ENCODE data around the gene ASPG.

The ASPG gene

GRCh38 chr14:104104076-104104901, 18.8 kb downstream of the ASPG start:
- TF ChIP-seq ZNF70 (CRISPR knock-in tag; IDR thresholded peaks at IDR 0.05) (no peak), TOX (CRISPR knock-in tag; IDR thresholded peaks at IDR 0.05; ENCODE audit: borderline replicate concordance) (no peak), TSHZ2 (CRISPR knock-in tag; IDR thresholded peaks at IDR 0.05) (no peak), PPARA (CRISPR knock-in tag; IDR thresholded peaks at IDR 0.05; ENCODE audit: borderline replicate concordance) (no peak), RARB (CRISPR knock-in tag; IDR thresholded peaks at IDR 0.05) (no peak), ISL1 (CRISPR knock-in tag; IDR thresholded peaks at IDR 0.05) (no peak), ZNF565 (CRISPR knock-in tag; conservative IDR thresholded peaks at IDR 0.05; ENCODE audit: low read depth) (no peak), PATZ1 (CRISPR knock-in tag; IDR thresholded peaks at IDR 0.05; ENCODE audit: borderline replicate concordance) (no peak), BACH2 (CRISPR knock-in tag; IDR thresholded peaks at IDR 0.05; ENCODE audit: borderline replicate concordance) (no peak), OSR1 (CRISPR knock-in tag; IDR thresholded peaks at IDR 0.05) (no peak), ZC3H10 (CRISPR knock-in tag; IDR thresholded peaks at IDR 0.05) (no peak), ZNF8 (CRISPR knock-in tag; IDR thresholded peaks at IDR 0.05) (no peak), CSRNP3 (CRISPR knock-in tag; IDR thresholded peaks at IDR 0.05) (no peak)
- no peak for ATAC-seq

- TF ChIP-seq TSHZ2 (CRISPR knock-in tag; IDR thresholded peaks at IDR 0.05) = no peak
- TF ChIP-seq GLIS3 (CRISPR knock-in tag; IDR thresholded peaks at IDR 0.05) = no peak
- TF ChIP-seq ZNF8 (CRISPR knock-in tag; IDR thresholded peaks at IDR 0.05) = no peak
- TF ChIP-seq TCF4 (CRISPR knock-in tag; IDR thresholded peaks at IDR 0.05; ENCODE audit: borderline replicate concordance) = no peak
- TF ChIP-seq ARNTL (CRISPR knock-in tag; IDR thresholded peaks at IDR 0.05; ENCODE audit: borderline replicate concordance, low read depth) = no peak
- TF ChIP-seq ZFP3 (CRISPR knock-in tag; IDR thresholded peaks at IDR 0.05) = no peak
- no peak for TF ChIP-seq PPARA (CRISPR knock-in tag; IDR thresholded peaks at IDR 0.05; ENCODE audit: borderline replicate concordance)
- TF ChIP-seq ISL1 (CRISPR knock-in tag; IDR thresholded peaks at IDR 0.05) = no peak
- TF ChIP-seq SNAI2 (CRISPR knock-in tag; IDR thresholded peaks at IDR 0.05) = no peak
- TF ChIP-seq CREB5 (CRISPR knock-in tag; IDR thresholded peaks at IDR 0.05; ENCODE audit: low read depth) = no peak
- TF ChIP-seq BACH2 (CRISPR knock-in tag; IDR thresholded peaks at IDR 0.05; ENCODE audit: borderline replicate concordance) = no peak
- TF ChIP-seq CSDC2 (CRISPR knock-in tag; IDR thresholded peaks at IDR 0.05) = no peak
- ATAC-seq = no peak
These were observed 19.7 kb downstream of the ASPG start for GRCh38 chr14:104105071-104105821.
